ENCODE results near the gene DGKQ. TPM values are rescaled to one million over a fixed set of nuclear protein-coding genes. Genes with fewer than 3 reads are reported as not detected.
"Not testable (repeated sequence)": the region's sequence is repeated elsewhere in the genome, so short reads cannot be mapped to it uniquely, and the experiment has no call there.

DGKQ gene
- total RNA-seq, 2 donors from 2014 or later, result 10.8 to 11.9 TPM

GRCh38 chr4:919004-919680 lies 54.2 kb downstream of the DGKQ start:
- intact Hi-C loops (cut with DNase I), result not testable (repeated sequence)
- DNase-seq (ENCODE audit: low spot score), result peak; percentile 63

GRCh38 chr4:918591-918990 lies 54.8 kb downstream of the DGKQ start:
- peak; percentile 30 for DNase-seq (ENCODE audit: low spot score)
- intact Hi-C loops (cut with DNase I), result not testable (repeated sequence)

DNA sequence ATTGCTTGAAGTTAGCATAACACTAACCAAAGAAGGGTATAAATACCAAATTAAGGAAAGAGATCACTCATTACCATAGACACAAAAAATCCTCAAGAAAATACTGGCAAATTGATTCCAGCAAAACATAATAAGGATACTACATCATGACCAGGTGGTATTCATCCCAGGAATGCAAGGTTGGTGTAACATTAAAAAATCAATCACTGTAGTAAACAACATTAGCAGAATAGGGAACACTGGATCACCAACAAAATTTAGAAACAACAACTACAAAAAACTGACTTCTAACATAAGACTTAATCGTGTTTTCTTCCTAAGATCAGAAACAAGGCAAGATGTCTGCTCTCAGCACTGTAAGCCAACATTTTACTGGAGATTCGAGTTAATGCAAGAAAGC lies 55.4 kb downstream of the DGKQ start:
- intact Hi-C loops (cut with DNase I), result no loop called here

DNA sequence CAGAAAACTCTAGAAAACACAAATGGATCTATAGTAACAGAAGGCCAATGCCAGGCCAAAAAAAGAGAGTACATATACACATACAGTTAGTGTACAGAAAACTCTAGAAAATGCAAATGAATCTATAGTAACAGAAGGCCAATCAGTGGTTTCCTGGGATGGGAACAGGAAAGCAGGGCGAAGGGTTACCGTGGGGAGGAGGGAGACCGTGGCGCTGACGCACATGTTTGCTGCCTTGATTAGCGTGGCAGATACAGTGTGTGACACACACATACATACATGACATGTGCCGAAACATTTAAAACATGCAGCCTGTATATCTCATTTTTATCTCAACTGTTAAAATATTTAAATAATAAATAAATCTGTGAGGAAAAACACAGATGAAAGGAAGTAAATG lies 55.9 kb downstream of the DGKQ start:
- DNase-seq (ENCODE audit: low spot score), result peak; percentile 40
- intact Hi-C loops (cut with DNase I), result no loop called here

More for the DNA sequence above, 55.4 kb downstream of the DGKQ start:
- no peak for DNase-seq (ENCODE audit: low spot score)

- intact Hi-C loops (cut with DNase I), result no loop called here
- DNase-seq (ENCODE audit: low spot score), result peak; percentile 42
Observed at GRCh38 chr4:915595-915994, 57.8 kb downstream of the DGKQ start.

DNA sequence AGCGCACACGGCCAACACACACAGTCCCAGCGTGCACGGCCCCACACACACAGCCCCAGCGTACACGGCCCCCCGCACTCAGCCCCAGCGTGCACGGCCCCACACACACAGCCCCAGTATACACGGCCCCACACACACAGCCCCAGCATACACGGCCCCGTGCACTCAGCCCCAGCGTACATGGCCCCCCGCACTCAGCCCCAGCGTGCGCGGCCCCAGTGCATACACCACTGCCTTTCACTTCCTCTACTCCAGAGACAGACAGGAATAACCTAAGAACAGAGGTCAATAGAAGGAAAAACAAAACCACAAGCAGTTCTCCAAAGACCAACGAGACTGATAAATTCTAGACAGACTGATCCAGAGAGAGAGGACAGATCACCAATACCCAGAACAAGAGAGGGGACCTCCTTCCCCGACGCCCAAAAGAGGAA lies 58.3 kb downstream of the DGKQ start:
- peak; percentile 70 for DNase-seq (ENCODE audit: low spot score)
- intact Hi-C loops (cut with DNase I), result no loop called here

- intact Hi-C loops (cut with DNase I), result no loop called here
- DNase-seq (ENCODE audit: low spot score), result no peak
Observed at GRCh38 chr4:914531-914930, 58.8 kb downstream of the DGKQ start.

DNA sequence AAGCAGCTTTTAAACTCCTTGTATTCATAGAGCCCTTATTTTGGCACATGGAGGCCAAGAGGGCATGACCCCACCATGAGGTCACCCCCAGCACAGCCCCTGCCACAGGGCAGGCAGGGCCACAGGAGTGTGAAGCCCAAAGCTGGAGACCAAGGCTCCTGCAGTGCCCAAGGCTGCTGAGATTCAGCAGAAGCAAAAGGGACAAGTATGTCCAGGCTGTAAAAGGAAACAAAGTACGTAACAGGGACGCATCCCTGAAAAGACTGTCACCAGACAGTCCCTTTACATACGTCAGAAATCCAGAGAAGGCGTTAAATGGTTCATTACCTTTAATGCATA lies 60.1 kb downstream of the DGKQ start:
- DNase-seq (ENCODE audit: low spot score), result peak; percentile 15

DNA sequence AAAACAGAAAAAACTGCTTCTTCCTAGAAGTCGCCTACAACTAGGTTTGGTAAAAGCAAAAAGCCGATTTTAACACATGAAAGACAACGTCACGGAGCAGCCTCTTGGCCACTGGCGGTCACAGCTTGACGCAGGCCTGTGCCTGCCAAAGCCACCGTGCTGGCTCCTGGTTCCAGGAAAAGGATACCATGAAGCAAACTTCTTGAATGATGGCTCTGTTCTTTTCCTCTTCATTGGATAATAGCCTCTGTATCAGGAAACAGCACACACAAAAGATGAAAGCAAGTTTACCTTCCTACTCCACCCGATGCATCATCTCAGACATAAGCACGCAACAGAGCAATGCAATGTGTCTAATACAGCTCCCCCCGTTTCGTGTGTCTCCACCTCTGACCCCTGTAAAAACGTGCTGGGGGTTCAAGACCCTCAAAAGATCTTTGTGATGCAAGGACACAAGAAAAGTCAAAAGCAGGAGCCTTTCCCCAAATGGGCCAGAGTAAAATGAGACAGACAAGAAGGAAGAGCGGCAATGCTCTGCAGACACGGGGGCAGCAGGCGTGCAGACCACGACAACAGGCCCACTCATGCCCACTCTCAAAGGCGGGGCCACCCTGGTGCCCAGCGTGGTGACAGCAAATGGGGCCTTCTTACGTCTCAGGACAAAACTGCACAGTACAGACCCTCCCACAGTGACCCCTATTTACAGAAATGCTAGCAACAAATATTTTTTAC lies 60.7 kb downstream of the DGKQ start:
- intact Hi-C loops (cut with DNase I), result no loop called here
- peak; percentile 65 for DNase-seq (ENCODE audit: low spot score)

More for the DNA sequence above, 60.1 kb downstream of the DGKQ start:
- intact Hi-C loops (cut with DNase I), result no loop called here

GRCh38 chr4:911871-912490 lies 61.4 kb downstream of the DGKQ start:
- intact Hi-C loops (cut with DNase I), result no loop called here
- DNase-seq (ENCODE audit: low spot score), result peak; percentile 61

DNA sequence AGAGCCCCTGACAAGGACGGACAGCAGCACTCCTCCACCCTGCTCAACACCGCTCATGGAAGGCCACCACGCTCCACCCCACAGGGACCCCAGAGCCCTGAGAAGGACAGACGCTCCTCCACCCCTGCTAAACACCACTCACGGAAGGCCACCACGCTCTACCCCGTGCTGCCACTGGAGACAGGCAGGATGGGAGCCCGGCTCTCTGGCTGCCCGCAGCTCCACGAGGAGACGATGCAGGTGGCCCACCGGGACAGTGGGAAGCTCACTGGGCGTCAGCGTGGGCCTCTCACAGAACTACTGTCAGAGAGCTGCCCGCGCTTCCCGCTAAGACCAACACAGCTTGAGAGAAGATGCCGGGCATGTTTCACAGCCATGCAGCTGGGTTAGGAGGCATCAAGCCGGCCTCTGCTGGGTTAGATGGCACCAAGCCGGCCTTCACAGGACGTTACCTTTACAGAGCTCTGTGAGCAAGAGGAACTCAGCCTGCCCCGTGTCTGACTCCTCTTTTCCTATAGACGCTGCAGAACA lies 62.1 kb downstream of the DGKQ start:
- DNase-seq (ENCODE audit: low spot score), result peak; percentile 63
- intact Hi-C loops (cut with DNase I), result no loop called here

DNA sequence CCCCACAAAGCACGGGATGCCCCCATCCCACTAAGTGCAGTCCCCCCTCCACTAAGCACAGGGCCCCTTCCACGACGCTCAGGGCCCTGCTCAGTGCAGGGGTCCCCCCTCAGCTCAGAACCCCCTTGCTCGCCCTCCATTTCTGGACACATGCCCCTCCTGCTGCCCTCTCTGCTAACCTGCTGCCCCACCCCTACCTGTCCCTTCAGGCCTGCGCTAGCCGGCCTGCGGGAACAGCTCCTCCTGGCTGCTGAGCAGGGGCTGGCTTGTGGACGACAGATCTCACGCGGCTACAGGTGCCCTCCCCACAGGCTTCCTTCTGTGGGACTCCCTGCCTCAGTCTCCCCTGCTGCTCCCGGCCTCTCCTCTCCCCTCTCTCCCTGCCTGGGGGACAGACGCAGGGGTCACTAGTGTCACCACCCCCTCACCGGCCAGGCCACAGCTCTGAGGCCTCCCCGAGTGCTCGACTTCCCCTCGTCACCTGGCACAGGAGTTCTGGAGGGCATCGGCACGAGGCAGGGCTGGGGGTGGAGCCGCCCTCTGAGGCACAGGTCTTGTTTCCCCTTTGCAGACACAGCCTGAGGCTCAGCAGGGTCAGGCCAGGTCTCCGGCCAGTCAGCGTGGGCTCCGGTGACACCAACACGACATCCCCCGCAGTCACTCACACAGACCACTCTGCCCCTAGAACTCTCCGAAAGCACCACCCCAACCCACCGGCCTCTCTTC lies 62.8 kb downstream of the DGKQ start:
- DNase-seq (ENCODE audit: low spot score), result peak; percentile 64
- intact Hi-C loops (cut with DNase I), result no loop called here

DNA sequence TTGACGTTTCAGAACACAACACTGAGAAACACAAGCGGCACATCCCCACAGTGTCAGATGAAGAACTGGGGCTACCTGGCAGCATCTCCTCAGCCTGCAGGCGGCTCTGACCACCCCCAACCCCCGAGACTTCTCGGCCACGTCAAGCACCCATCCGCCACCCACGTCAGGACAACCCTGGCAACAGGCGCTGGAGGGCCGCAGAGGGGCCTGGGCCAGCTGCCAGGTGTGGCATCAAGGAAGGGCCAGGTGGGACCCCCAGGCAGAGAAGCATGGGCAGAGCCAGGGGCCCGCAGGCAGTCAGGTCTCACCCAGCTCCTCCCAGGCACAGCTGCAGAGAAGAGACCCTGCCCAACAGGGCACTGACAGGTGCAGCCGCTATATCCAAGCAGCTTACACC lies 63.5 kb downstream of the DGKQ start:
- DNase-seq (ENCODE audit: low spot score), result peak; percentile 40
- intact Hi-C loops (cut with DNase I), result no loop called here

DNA sequence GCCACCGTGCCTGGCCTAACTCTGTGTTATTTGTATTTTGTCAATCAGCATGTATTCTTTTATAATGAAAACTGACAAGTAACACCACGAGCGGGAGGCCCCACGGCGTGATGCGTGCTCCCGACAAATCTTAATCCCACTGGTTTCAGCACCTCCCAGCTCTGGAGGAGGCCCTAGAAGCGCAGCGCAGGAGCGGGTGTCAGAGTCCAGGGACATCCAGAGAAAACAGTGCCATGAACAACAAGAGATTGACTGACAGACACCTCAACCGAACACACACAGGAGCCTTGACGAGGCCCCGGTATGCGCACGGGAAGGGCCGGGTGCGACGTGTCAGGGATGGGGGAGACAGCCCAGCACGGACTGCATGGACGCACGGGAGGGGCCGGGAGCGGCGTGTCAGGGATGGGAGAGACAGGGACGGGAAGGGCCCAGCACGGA lies 64.2 kb downstream of the DGKQ start:
- intact Hi-C loops (cut with DNase I), result no loop called here
- peak; percentile 67 for DNase-seq (ENCODE audit: low spot score)

Other genes with a start within 250 kb of the DGKQ start
- 1 to 10 TPM; 2.5 to 5.1 TPM for gene CPLX1, start 147.4 kb downstream of the DGKQ start, total RNA-seq
- 10 to 100 TPM; 63.5 to 73.5 TPM for gene GAK, start 41.3 kb downstream of the DGKQ start, total RNA-seq
- 10 to 100 TPM; 15.3 to 16.4 TPM for gene TMEM175, start 41.1 kb downstream of the DGKQ start, total RNA-seq
- 10 to 100 TPM; 19.0 to 29.0 TPM for gene IDUA, start 13.5 kb upstream of the DGKQ start, total RNA-seq
- gene SLC26A1, start 19.8 kb upstream of the DGKQ start, total RNA-seq, result under 1 TPM in 1 of 2 donors, not detected in 1; 0.14 TPM
- 10 to 100 TPM; 16.2 to 20.7 TPM for gene FGFRL1, start 38.1 kb upstream of the DGKQ start, total RNA-seq
- gene RNF212, start 140.0 kb upstream of the DGKQ start, total RNA-seq, result 1 to 10 TPM in 1 of 2 donors, under 1 TPM in 1; 0.76 to 4.0 TPM
- 10 to 100 TPM; 18.1 to 63.3 TPM for gene SPON2, start 199.0 kb upstream of the DGKQ start, total RNA-seq

Measured in posterior vena cava (tissue), 2 donors.